Stomach (tissue), 9 donors: Measurements from ENCODE around the gene POLR2I. TPM values are rescaled to one million over a fixed set of nuclear protein-coding genes. Genes with fewer than 3 reads are reported as not detected.

Experiments
- DNase-seq, 2 donors: peaks; one replicate each; pipeline versions ENCODE4 v3.0.0 to v3.0.0-alpha.2; 2013 to 2019
- H3K27ac ChIP-seq, 5 donors: fragments of 200-600 bp in 4 of 5; sonication (generic) in 4 of 5; one replicate each; pipeline ENCODE4 v1.5.1; 2013 to 2019; ENCODE audit warnings: mild to moderate bottlenecking in 1 of 5, moderate library complexity in 1 of 5
- H3K27me3 ChIP-seq, 3 donors: fragments of 200-600 bp; sonication (generic); one replicate each; pipeline ENCODE4 v1.5.1; 2017 to 2019; ENCODE audit warnings: mixed run types in 1 of 3
- H3K36me3 ChIP-seq, 4 donors: fragments of 200-600 bp; sonication (generic); 1 replicate in 3 of 4; 2 replicates in 1 of 4; pipeline ENCODE4 v1.5.1; 2016 to 2019
- H3K4me1 ChIP-seq, 4 donors: fragments of 200-600 bp; sonication (generic); one replicate each; pipeline ENCODE4 v1.5.1; 2016 to 2019
- H3K4me3 ChIP-seq, 4 donors: fragments of 200-600 bp; sonication (generic) in 3 of 4; one replicate each; pipeline ENCODE4 v1.5.1; 2016 to 2019; ENCODE audit warnings: mild to moderate bottlenecking in 1 of 4
- H3K9me3 ChIP-seq, 4 donors: fragments of 200-600 bp; sonication (generic); one replicate each; pipeline ENCODE4 v1.5.1; 2016 to 2019
- EP300 ChIP-seq: sonication (generic); formaldehyde crosslinking; IDR thresholded peaks from one replicate; pipeline ENCODE4 v1.6.1; 2017; ENCODE audit warnings: antibody characterized with exemption
- POLR2A ChIP-seq, 4 donors: fragments of 450-650 bp; IDR thresholded peaks; one replicate each; pipeline ENCODE4 v1.6.1; 2016; ENCODE audit warnings: antibody characterized with exemption in 4 of 4, control low read depth in 2 of 4, mild to moderate bottlenecking in 1 of 4, moderate library complexity in 1 of 4
- POLR2AphosphoS5 ChIP-seq, 3 donors: sonication (generic); formaldehyde crosslinking; IDR thresholded peaks; one replicate each; pipeline ENCODE4 v1.6.1; 2016; ENCODE audit warnings: antibody characterized with exemption in 3 of 3
- WGBS, 5 donors: extraction: QIAGEN DNeasy Blood & Tissue Kit in 3 of 5; methylation state at CpG; one replicate each; pipeline versions ENCODE4 v1.1.5 to v1.1.7; 2013 to 2018; 5-methylcytosine and 5-hydroxymethylcytosine counted together
- intact Hi-C: fragments of 100-400 bp; cut with DNase I; formaldehyde crosslinking; loops from one replicate; pipeline ENCODE4 v1.15.1; 2023; ENCODE audit warnings: low total_unique reads
- polyA plus RNA-seq, 3 donors: library from polyadenylated mRNA; stranded (reverse); fragments of 200-250 nt; gene quantifications; one replicate each; pipeline ENCODE4 v1.2.3, GENCODE V29; 2013
- total RNA-seq, 5 donors: library from RNA; depleted of rRNA; stranded (reverse); fragments of >200 nt; gene quantifications; one replicate each; pipeline versions ENCODE4 v1.1.0 to v1.2.3, GENCODE V29; 2014 to 2016
- TF ChIP-seq, protein P1 (sequence below), 7 experiments: fragments of 450-650 bp in 4 of 7; fragments of 200-600 bp in 3 of 7; sonication (generic) in 3 of 7; IDR thresholded peaks; one replicate each; pipeline ENCODE4 v1.5.1; 2016 to 2019; ENCODE audit warnings: antibody characterized with exemption in 7 of 7, control low read depth in 2 of 7, mild to moderate bottlenecking in 1 of 7
- donor health status: healthy with polysubstance abuse.
- donor health status: Bipolar disorder and iron deficiency.
- donor health status: healthy.

Gene POLR2I
- total and polyA plus RNA-seq, 8 donors: 16.2 to 199 (median 89.6) TPM

DNA sequence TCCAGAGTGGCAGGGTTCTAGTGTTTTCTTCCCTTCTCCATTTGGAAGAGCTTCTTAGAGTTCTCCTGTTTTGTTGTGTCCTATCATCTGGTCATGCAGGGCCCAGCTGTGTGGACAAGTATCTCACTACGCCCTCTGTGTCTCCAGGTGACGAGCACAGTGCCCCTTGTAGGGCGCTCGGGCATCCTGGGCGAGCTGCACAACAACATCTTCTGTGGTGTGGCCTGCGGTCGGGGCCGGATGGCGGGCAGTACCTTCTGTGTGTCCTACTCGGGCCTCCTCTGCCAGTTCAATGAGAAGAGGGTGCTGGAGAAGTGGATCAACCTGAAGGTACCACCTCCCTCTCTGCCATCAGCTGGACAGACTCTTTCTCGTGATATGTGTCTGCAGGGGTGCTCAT is 47.0 kb downstream of the POLR2I start:
- intact Hi-C loops: no loop called here
- Histone ChIP-seq H3K27ac (no peak overlapping the region), H3K4me3 (no peak overlapping the region), H3K36me3 (peaks cover 0 to 9% (median 0%) of the 10 kb centered on the region in 4 donors), H3K9me3 (no peaks in the 10 kb centered on the region), H3K27me3 (no peaks in the 10 kb centered on the region), H3K4me1 (peaks cover 0 to 12% (median 10%) of the 10 kb centered on the region in 4 donors)
- 93 to 98% (median 95%) methylated on average over 5 to 11 of the region's 11 CpGs for WGBS, 5 donors
- DNase-seq: no peak
- no peak for TF ChIP-seq POLR2AphosphoS5 (IDR thresholded peaks at IDR 0.05)
- TF ChIP-seq EP300: no peak
- no peak for TF ChIP-seq POLR2A (IDR thresholded peaks at IDR 0.05)
- TF ChIP-seq, protein P1, sequence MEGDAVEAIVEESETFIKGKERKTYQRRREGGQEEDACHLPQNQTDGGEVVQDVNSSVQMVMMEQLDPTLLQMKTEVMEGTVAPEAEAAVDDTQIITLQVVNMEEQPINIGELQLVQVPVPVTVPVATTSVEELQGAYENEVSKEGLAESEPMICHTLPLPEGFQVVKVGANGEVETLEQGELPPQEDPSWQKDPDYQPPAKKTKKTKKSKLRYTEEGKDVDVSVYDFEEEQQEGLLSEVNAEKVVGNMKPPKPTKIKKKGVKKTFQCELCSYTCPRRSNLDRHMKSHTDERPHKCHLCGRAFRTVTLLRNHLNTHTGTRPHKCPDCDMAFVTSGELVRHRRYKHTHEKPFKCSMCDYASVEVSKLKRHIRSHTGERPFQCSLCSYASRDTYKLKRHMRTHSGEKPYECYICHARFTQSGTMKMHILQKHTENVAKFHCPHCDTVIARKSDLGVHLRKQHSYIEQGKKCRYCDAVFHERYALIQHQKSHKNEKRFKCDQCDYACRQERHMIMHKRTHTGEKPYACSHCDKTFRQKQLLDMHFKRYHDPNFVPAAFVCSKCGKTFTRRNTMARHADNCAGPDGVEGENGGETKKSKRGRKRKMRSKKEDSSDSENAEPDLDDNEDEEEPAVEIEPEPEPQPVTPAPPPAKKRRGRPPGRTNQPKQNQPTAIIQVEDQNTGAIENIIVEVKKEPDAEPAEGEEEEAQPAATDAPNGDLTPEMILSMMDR (IDR thresholded peaks at IDR 0.05): no peak

DNA sequence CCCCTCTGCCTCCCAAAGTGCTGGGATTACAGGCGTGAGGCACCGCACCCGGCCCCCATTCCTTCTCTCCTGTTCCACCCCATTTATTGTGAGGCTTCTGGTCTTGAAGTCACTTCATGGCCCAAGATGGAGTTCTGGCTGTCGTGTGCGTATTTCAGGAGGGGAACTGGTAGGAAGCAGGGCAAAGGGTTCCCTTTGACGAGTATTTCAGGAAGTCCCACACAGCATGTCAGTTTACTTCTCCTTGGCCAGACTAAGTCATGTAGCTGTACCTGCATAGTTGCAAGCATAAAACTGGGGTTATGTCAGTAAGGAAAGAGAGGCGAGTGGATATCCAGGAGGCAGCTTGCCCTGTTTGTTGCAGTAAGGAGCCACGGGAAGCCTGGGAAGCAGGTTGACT is 49.8 kb downstream of the POLR2I start:
- H3K9me3 ChIP-seq: no peaks in the 10 kb centered on the region
- no peak overlapping the region for H3K27ac ChIP-seq
- peaks cover 0 to 15% (median 0%) of the 10 kb centered on the region in 4 donors for H3K36me3 ChIP-seq
- no peak for TF ChIP-seq POLR2AphosphoS5 (IDR thresholded peaks at IDR 0.05)
- no peak for TF ChIP-seq EP300
- 81 to 93% (median 90%) methylated on average over 8 of the region's 8 CpGs for WGBS, 5 donors
- no peaks in the 10 kb centered on the region for H3K27me3 ChIP-seq
- DNase-seq: no peak
- no peaks in the 10 kb centered on the region for H3K4me1 ChIP-seq
- intact Hi-C loops: no loop called here
- H3K4me3 ChIP-seq: no peak overlapping the region

Other genes with a start within 250 kb of the POLR2I start
- gene APLP1, start 246.3 kb downstream of the POLR2I start, total RNA-seq: 10 to 100 TPM in 4 of 5 donors, 1 to 10 TPM in 1; 5.3 to 76.5 (median 18.8) TPM
- 10 to 100 TPM; 12.5 to 31.3 (median 18.1) TPM for gene APLP1, start 246.3 kb downstream of the POLR2I start, polyA plus RNA-seq
- gene NFKBID, start 214.3 kb downstream of the POLR2I start, total RNA-seq: 10 to 100 TPM in 3 of 5 donors, 1 to 10 TPM in 1, not detected in 1; 6.6 to 42.0 (median 17.6) TPM
- gene NFKBID, start 214.3 kb downstream of the POLR2I start, polyA plus RNA-seq: 1 to 10 TPM; 2.4 to 7.1 (median 3.3) TPM
- gene HCST, start 212.3 kb downstream of the POLR2I start, total RNA-seq: 10 to 100 TPM in 1 of 5 donors, 1 to 10 TPM in 1, not detected in 3; 5.0 to 12.5 TPM
- gene HCST, start 212.3 kb downstream of the POLR2I start, polyA plus RNA-seq: 10 to 100 TPM in 1 of 3 donors, 1 to 10 TPM in 2; 8.2 to 11.3 (median 9.2) TPM
- 10 to 100 TPM in 2 of 5 donors, 1 to 10 TPM in 1, not detected in 2; 9.4 to 72.3 (median 14.1) TPM for gene TYROBP, start 206.6 kb downstream of the POLR2I start, total RNA-seq
- 100 to 1,000 TPM in 1 of 3 donors, 10 to 100 TPM in 2; 38.4 to 106 (median 87.2) TPM for gene TYROBP, start 206.6 kb downstream of the POLR2I start, polyA plus RNA-seq
- gene LRFN3, start 178.5 kb downstream of the POLR2I start, total RNA-seq: 10 to 100 TPM in 2 of 5 donors, 1 to 10 TPM in 2, under 1 TPM in 1; 0.73 to 48.1 (median 4.0) TPM
- 1 to 10 TPM; 2.0 to 6.7 (median 2.6) TPM for gene LRFN3, start 178.5 kb downstream of the POLR2I start, polyA plus RNA-seq
- gene SDHAF1, start 119.7 kb downstream of the POLR2I start, total RNA-seq: 10 to 100 TPM in 3 of 5 donors, 1 to 10 TPM in 1, not detected in 1; 8.0 to 38.1 (median 21.1) TPM
- gene SDHAF1, start 119.7 kb downstream of the POLR2I start, polyA plus RNA-seq: 10 to 100 TPM; 19.2 to 31.2 (median 28.3) TPM
- 10 to 100 TPM in 1 of 5 donors, 1 to 10 TPM in 3, not detected in 1; 1.3 to 11.2 (median 5.4) TPM for gene SYNE4, start 106.1 kb downstream of the POLR2I start, total RNA-seq
- 1 to 10 TPM; 3.5 to 5.8 (median 4.6) TPM for gene SYNE4, start 106.1 kb downstream of the POLR2I start, polyA plus RNA-seq
- 100 to 1,000 TPM in 2 of 5 donors, 10 to 100 TPM in 1, 1 to 10 TPM in 2; 8.8 to 187 (median 44.2) TPM for gene ALKBH6, start 100.7 kb downstream of the POLR2I start, total RNA-seq
- 10 to 100 TPM in 2 of 3 donors, 1 to 10 TPM in 1; 9.8 to 25.8 (median 13.7) TPM for gene ALKBH6, start 100.7 kb downstream of the POLR2I start, polyA plus RNA-seq
- gene CLIP3, start 82.0 kb downstream of the POLR2I start, total RNA-seq: 10 to 100 TPM in 1 of 5 donors, 1 to 10 TPM in 4; 1.8 to 17.1 (median 7.5) TPM
- 1 to 10 TPM; 4.5 to 8.3 (median 5.5) TPM for gene CLIP3, start 82.0 kb downstream of the POLR2I start, polyA plus RNA-seq
- gene THAP8, start 60.6 kb downstream of the POLR2I start, total RNA-seq: 10 to 100 TPM in 1 of 5 donors, 1 to 10 TPM in 1, under 1 TPM in 2, not detected in 1; 0.29 to 12.8 (median 5.1) TPM
- gene THAP8, start 60.6 kb downstream of the POLR2I start, polyA plus RNA-seq: 1 to 10 TPM; 4.4 to 4.7 (median 4.7) TPM
- gene WDR62, start 60.0 kb downstream of the POLR2I start, total RNA-seq: 10 to 100 TPM in 1 of 5 donors, 1 to 10 TPM in 3, under 1 TPM in 1; 0.29 to 15.2 (median 2.7) TPM
- gene WDR62, start 60.0 kb downstream of the POLR2I start, polyA plus RNA-seq: 1 to 10 TPM in 2 of 3 donors, under 1 TPM in 1; 0.31 to 1.3 (median 1.2) TPM
- gene OVOL3, start 3.7 kb downstream of the POLR2I start, total RNA-seq: not detected
- not detected for gene OVOL3, start 3.7 kb downstream of the POLR2I start, polyA plus RNA-seq
- 100 to 1,000 TPM in 1 of 5 donors, 10 to 100 TPM in 4; 32.1 to 263 (median 71.0) TPM for gene TBCB, start 593 bp upstream of the POLR2I start, total RNA-seq
- 100 to 1,000 TPM; 137 to 165 (median 140) TPM for gene TBCB, start 593 bp upstream of the POLR2I start, polyA plus RNA-seq
- 100 to 1,000 TPM in 4 of 5 donors, 10 to 100 TPM in 1; 93.7 to 188 (median 115) TPM for gene CAPNS1, start 25.2 kb upstream of the POLR2I start, total RNA-seq
- 100 to 1,000 TPM; 500 to 575 (median 554) TPM for gene CAPNS1, start 25.2 kb upstream of the POLR2I start, polyA plus RNA-seq
- gene COX7A1, start 37.6 kb upstream of the POLR2I start, total RNA-seq: 10 to 100 TPM in 2 of 5 donors, 1 to 10 TPM in 2, not detected in 1; 4.0 to 21.0 (median 10.4) TPM
- 10 to 100 TPM; 31.9 to 43.4 (median 32.7) TPM for gene COX7A1, start 37.6 kb upstream of the POLR2I start, polyA plus RNA-seq
- gene ZNF565, start 99.8 kb upstream of the POLR2I start, total RNA-seq: 10 to 100 TPM in 1 of 5 donors, 1 to 10 TPM in 3, under 1 TPM in 1; 0.45 to 16.3 (median 2.3) TPM
- gene ZNF565, start 99.8 kb upstream of the POLR2I start, polyA plus RNA-seq: 1 to 10 TPM; 2.1 to 3.4 (median 2.3) TPM
- 100 to 1,000 TPM in 1 of 5 donors, 10 to 100 TPM in 3, 1 to 10 TPM in 1; 8.7 to 108 (median 63.5) TPM for gene ZNF146, start 100.2 kb upstream of the POLR2I start, total RNA-seq
- 10 to 100 TPM; 19.2 to 24.7 (median 22.2) TPM for gene ZNF146, start 100.2 kb upstream of the POLR2I start, polyA plus RNA-seq